HCT116 (cell line): Measurements from ENCODE around the gene HBM. TPM values are rescaled to one million over a fixed set of nuclear protein-coding genes. Genes with fewer than 3 reads are reported as not detected.

Source experiments
- ATAC-seq: fragments of 200-7000 bp; cut with Tn5 transposase; 2 replicates; pipeline ENCODE4 v1.9.1; 2020; ENCODE audit warnings: mild to moderate bottlenecking, moderate library complexity
- BruUV-seq: library from RNA; stranded (reverse); fragments of 400-500 nt; replicated peaks from 2 replicates; lab custom pipeline; 2021; lab: Mats Ljungman, UMichigan
- CTCF ChIA-PET: fragments of 300-600 bp; sonication (Branson Sonifier 250); formaldehyde crosslinking; loops from one replicate; lab custom pipeline; 2021; ENCODE audit warnings: antibody characterized with exemption; lab: Charles Lee
- POLR2A ChIA-PET: fragments of 300-600, 350-600 bp; sonication (Branson Sonifier 250); formaldehyde crosslinking; loops from one replicate; lab custom pipeline; 2021; ENCODE audit warnings: antibody characterized with exemption; lab: Charles Lee
- RAD21 ChIA-PET, 2 experiments: fragments of 300-600 bp; sonication (Branson Sonifier 250); formaldehyde crosslinking; loops; one replicate each; lab custom pipeline; 2023; ENCODE audit warnings: low total read pairs in 2 of 2; ENCODE audit not compliant: uncharacterized antibody in 2 of 2, unreplicated experiment in 2 of 2, low non-redundant PET in 1 of 2; lab: Charles Lee
- DNase-seq: peaks from one replicate; pipeline ENCODE4 v3.0.0-alpha.2; 2010; ENCODE audit warnings: low read depth, low spot score
- H2AFZ ChIP-seq: fragments of 200-600 bp; shearing (Covaris generic), sonication (generic); 2 replicates; pipeline ENCODE4 v1.6.1; 2017; ENCODE audit warnings: low read depth, mixed run types, mixed read lengths, antibody characterized with exemption, low read length; ENCODE audit not compliant: poor library complexity, severe bottlenecking
- H3K27ac ChIP-seq: 2 replicates; pipeline ENCODE4 v1.5.1; 2012; ENCODE audit warnings: low read depth, low read length
- H3K27me3 ChIP-seq: fragments of 200-600 bp; sonication (generic); 2 replicates; pipeline ENCODE4 v1.6.1; 2016; ENCODE audit warnings: mixed run types, low read length, mixed read lengths; ENCODE audit not compliant: insufficient read depth
- H3K36me3 ChIP-seq, 2 experiments: fragments of 200-500 bp in 1 of 2; fragments of 200-600 bp in 1 of 2; sonication (Bioruptor generic) in 1 of 2; sonication (generic) in 1 of 2; 2 replicates each; pipeline versions ENCODE4 v1.5.1 to v1.6.1; 2014 to 2016; ENCODE audit warnings: low read length in 2 of 2, inconsistent platforms in 1 of 2, mixed read lengths in 1 of 2, mixed run types in 1 of 2; ENCODE audit not compliant: insufficient read depth in 2 of 2, control insufficient read depth in 1 of 2
- H3K4me1 ChIP-seq, 2 experiments: fragments of 200-600 bp in 1 of 2; sonication (generic) in 1 of 2; 2 replicates each; pipeline versions ENCODE4 v1.5.1 to v1.6.1; 2012 to 2017; ENCODE audit warnings: low read length in 2 of 2, inconsistent platforms in 1 of 2, mild to moderate bottlenecking in 1 of 2, mixed read lengths in 1 of 2, mixed run types in 1 of 2, moderate library complexity in 1 of 2; ENCODE audit not compliant: insufficient read depth in 2 of 2, control insufficient read depth in 1 of 2
- H3K4me2 ChIP-seq: fragments of 200-600 bp; sonication (generic); 2 replicates; pipeline ENCODE4 v1.6.1; 2017; ENCODE audit warnings: mixed run types, low read length, mixed read lengths
- H3K4me3 ChIP-seq, 2 experiments: fragments of 200-600 bp in 1 of 2; sonication (generic) in 1 of 2; replicated peaks in 1 of 2; 2 replicates each; pipeline ENCODE4 v1.5.1; 2011 to 2016; ENCODE audit warnings: low read length in 2 of 2, control low read depth in 1 of 2, low read depth in 1 of 2, mild to moderate bottlenecking in 1 of 2, mixed read lengths in 1 of 2, mixed run types in 1 of 2
- H3K79me2 ChIP-seq: fragments of 200-600 bp; sonication (generic); 2 replicates; pipeline ENCODE4 v1.6.1; 2017; ENCODE audit warnings: mild to moderate bottlenecking, mixed run types, low read length, moderate library complexity, mixed read lengths; ENCODE audit not compliant: insufficient read depth
- H3K9ac ChIP-seq: fragments of 200-600 bp; sonication (generic); 2 replicates; pipeline ENCODE4 v1.6.1; 2016; ENCODE audit warnings: low read length, mixed read lengths
- H3K9me2 ChIP-seq: fragments of 200-600 bp; sonication (generic), shearing (Covaris generic); 2 replicates; pipeline ENCODE4 v1.6.1; 2017; ENCODE audit warnings: mixed run types, mild to moderate bottlenecking, moderate library complexity; ENCODE audit not compliant: insufficient read depth
- H3K9me3 ChIP-seq, 2 experiments: fragments of 200-500 bp in 1 of 2; fragments of 200-600 bp in 1 of 2; sonication (Bioruptor generic) in 1 of 2; sonication (generic) in 1 of 2; 2 replicates each; pipeline ENCODE4 v1.6.1; 2014 to 2017; ENCODE audit warnings: low read length in 2 of 2, mixed read lengths in 2 of 2, inconsistent platforms in 1 of 2, low read depth in 1 of 2, mild to moderate bottlenecking in 1 of 2, mixed run types in 1 of 2, moderate library complexity in 1 of 2; ENCODE audit not compliant: control insufficient read depth in 1 of 2, insufficient read depth in 1 of 2
- H4K20me1 ChIP-seq: fragments of 200-600 bp; sonication (generic), shearing (Covaris generic); 2 replicates; pipeline ENCODE4 v1.6.1; 2017; ENCODE audit warnings: mixed run types, mild to moderate bottlenecking, moderate library complexity; ENCODE audit not compliant: insufficient read depth
- CEBPB ChIP-seq: IDR thresholded peaks from 2 replicates; pipeline ENCODE4 v1.6.1; 2012; ENCODE audit warnings: low read depth
- EGR1 ChIP-seq: IDR thresholded peaks from 2 replicates; pipeline ENCODE4 v1.6.1; 2012; ENCODE audit warnings: low read depth
- EZH2 ChIP-seq: fragments of 200-600 bp; sonication (generic); IDR thresholded peaks from 2 replicates; pipeline ENCODE4 v1.6.1; 2017; ENCODE audit warnings: antibody characterized with exemption, mixed run types
- EZH2phosphoT487 ChIP-seq: fragments of 200-600 bp; IDR thresholded peaks from 2 replicates; pipeline ENCODE4 v1.6.1; 2018; ENCODE audit warnings: antibody characterized with exemption, borderline replicate concordance
- RAD21 ChIP-seq: IDR thresholded peaks from 2 replicates; pipeline ENCODE4 v1.6.1; 2012; ENCODE audit warnings: low read depth, mild to moderate bottlenecking
- SIN3A ChIP-seq: IDR thresholded peaks from 2 replicates; pipeline ENCODE4 v1.6.1; 2012; ENCODE audit warnings: low read depth
- SP1 ChIP-seq: IDR thresholded peaks from 2 replicates; pipeline ENCODE4 v1.6.1; 2012; ENCODE audit warnings: low read depth
- SRF ChIP-seq: IDR thresholded peaks from 2 replicates; pipeline ENCODE4 v1.6.1; 2012; ENCODE audit warnings: low read depth
- TCF7L2 ChIP-seq: IDR thresholded peaks from 2 replicates; pipeline ENCODE4 v1.7.0; 2011; ENCODE audit warnings: borderline replicate concordance, inconsistent platforms; ENCODE audit not compliant: insufficient read depth, insufficient read length; ENCODE audit errors: extremely low read depth
- YY1 ChIP-seq: IDR thresholded peaks from 2 replicates; pipeline ENCODE4 v1.6.1; 2011; ENCODE audit warnings: low read length, low read depth, moderate library complexity, mild to moderate bottlenecking; ENCODE audit not compliant: insufficient replicate concordance; ENCODE audit errors: extremely low read depth
- ZNF274 ChIP-seq: fragments of 200-500 bp; sonication (Bioruptor generic); IDR thresholded peaks from 2 replicates; pipeline ENCODE4 v1.6.1; 2014; ENCODE audit warnings: mild to moderate bottlenecking, low read depth, low read length, inconsistent platforms
- intact Hi-C: fragments of 100-400 bp; cut with micrococcal nuclease; formaldehyde crosslinking; loops from 2 replicates; pipeline ENCODE4 v1.10.0; 2022
- total RNA-seq: library from RNA; stranded (reverse); gene quantifications from one replicate; pipeline ENCODE4 v1.2.1, GENCODE V29; 2021; ENCODE audit not compliant: unreplicated experiment
- TF ChIP-seq, protein P1 (sequence below), 3 experiments: fragments of 200-600 bp in 1 of 3; sonication (generic) in 1 of 3; IDR thresholded peaks in 2 of 3; conservative IDR thresholded peaks in 1 of 3; 2 replicates each; pipeline ENCODE4 v1.5.1; 2012 to 2017; ENCODE audit warnings: low read depth in 2 of 3, low read length in 2 of 3, antibody characterized with exemption in 1 of 3, borderline replicate concordance in 1 of 3, control low read depth in 1 of 3, mild to moderate bottlenecking in 1 of 3, mixed read lengths in 1 of 3, mixed run types in 1 of 3, moderate library complexity in 1 of 3; ENCODE audit not compliant: insufficient read depth in 1 of 3
- TF ChIP-seq, protein P2 (sequence below): IDR thresholded peaks from 2 replicates; pipeline ENCODE4 v1.6.1; 2012
- TF ChIP-seq, protein P3 (sequence below): IDR thresholded peaks from 2 replicates; pipeline ENCODE4 v1.6.1; 2011; ENCODE audit warnings: mild to moderate bottlenecking, low read length, moderate library complexity; ENCODE audit not compliant: insufficient replicate concordance; ENCODE audit errors: extremely low read depth

Gene HBM
- total RNA-seq, 1 experiment from 2014 or later = not detected

DNA sequence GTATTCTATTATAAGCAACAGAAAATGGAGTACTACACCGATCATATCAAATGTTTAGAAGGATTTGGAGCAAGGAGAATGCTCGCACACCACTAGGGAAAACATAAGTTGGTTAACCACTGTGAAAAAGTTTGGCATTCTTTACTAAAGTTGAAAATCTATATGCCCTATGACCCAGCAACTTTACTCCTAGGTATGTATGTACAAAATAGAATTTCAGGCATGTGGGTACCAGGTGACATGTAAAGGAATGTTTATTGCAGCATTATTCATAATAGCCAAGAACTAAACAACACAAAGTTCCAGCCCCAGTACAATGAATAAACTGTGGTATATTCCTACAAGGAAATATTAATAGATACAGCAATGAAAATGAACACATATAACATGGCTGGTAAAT, 19.1 kb upstream of the HBM start:
- DNase-seq (no peak), ATAC-seq (no peak)
- no peak overlapping the region for H3K4me3 ChIP-seq
- RAD21 ChIA-PET = no interaction called here
- no peaks in the 10 kb centered on the region for H3K9me3 ChIP-seq
- H3K4me1 ChIP-seq = no peaks in the 10 kb centered on the region; a peak in 1 of 4 replicates
- CTCF ChIA-PET = no interaction called here
- H3K4me2 ChIP-seq = no peak overlapping the region
- BruUV-seq = no TSS peak
- no peak overlapping the region for H3K27ac ChIP-seq
- POLR2A ChIA-PET = no interaction called here
- no peaks in the 10 kb centered on the region for H3K36me3 ChIP-seq
- no peaks in the 10 kb centered on the region for H3K79me2 ChIP-seq
- no peaks in the 10 kb centered on the region for H3K27me3 ChIP-seq
- H3K9ac ChIP-seq = no peak overlapping the region
- H2AFZ ChIP-seq = no peak overlapping the region
- H4K20me1 ChIP-seq = no peaks in the 10 kb centered on the region
- intact Hi-C loops = no loop called here
- TF ChIP-seq, protein P1, sequence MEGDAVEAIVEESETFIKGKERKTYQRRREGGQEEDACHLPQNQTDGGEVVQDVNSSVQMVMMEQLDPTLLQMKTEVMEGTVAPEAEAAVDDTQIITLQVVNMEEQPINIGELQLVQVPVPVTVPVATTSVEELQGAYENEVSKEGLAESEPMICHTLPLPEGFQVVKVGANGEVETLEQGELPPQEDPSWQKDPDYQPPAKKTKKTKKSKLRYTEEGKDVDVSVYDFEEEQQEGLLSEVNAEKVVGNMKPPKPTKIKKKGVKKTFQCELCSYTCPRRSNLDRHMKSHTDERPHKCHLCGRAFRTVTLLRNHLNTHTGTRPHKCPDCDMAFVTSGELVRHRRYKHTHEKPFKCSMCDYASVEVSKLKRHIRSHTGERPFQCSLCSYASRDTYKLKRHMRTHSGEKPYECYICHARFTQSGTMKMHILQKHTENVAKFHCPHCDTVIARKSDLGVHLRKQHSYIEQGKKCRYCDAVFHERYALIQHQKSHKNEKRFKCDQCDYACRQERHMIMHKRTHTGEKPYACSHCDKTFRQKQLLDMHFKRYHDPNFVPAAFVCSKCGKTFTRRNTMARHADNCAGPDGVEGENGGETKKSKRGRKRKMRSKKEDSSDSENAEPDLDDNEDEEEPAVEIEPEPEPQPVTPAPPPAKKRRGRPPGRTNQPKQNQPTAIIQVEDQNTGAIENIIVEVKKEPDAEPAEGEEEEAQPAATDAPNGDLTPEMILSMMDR (IDR thresholded peaks at IDR 0.05 in 2 of 3, conservative IDR thresholded peaks at IDR 0.05 in 1 of 3; ENCODE audit: borderline replicate concordance in 1 of 3, insufficient read depth in 1 of 3, low read depth in 2 of 3, low read length in 2 of 3) = no peak
- no peak for TF ChIP-seq EZH2phosphoT487
- no peak for TF ChIP-seq EZH2
- no peak for TF ChIP-seq ZNF274
- TF ChIP-seq TCF7L2 = no peak
- TF ChIP-seq, protein P2, sequence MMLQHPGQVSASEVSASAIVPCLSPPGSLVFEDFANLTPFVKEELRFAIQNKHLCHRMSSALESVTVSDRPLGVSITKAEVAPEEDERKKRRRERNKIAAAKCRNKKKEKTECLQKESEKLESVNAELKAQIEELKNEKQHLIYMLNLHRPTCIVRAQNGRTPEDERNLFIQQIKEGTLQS = no peak
- no peak for TF ChIP-seq CEBPB
- TF ChIP-seq EGR1 = no peak
- TF ChIP-seq SRF = no peak
- TF ChIP-seq, protein P3, sequence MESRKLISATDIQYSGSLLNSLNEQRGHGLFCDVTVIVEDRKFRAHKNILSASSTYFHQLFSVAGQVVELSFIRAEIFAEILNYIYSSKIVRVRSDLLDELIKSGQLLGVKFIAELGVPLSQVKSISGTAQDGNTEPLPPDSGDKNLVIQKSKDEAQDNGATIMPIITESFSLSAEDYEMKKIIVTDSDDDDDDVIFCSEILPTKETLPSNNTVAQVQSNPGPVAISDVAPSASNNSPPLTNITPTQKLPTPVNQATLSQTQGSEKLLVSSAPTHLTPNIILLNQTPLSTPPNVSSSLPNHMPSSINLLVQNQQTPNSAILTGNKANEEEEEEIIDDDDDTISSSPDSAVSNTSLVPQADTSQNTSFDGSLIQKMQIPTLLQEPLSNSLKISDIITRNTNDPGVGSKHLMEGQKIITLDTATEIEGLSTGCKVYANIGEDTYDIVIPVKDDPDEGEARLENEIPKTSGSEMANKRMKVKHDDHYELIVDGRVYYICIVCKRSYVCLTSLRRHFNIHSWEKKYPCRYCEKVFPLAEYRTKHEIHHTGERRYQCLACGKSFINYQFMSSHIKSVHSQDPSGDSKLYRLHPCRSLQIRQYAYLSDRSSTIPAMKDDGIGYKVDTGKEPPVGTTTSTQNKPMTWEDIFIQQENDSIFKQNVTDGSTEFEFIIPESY = no peak
- no peak for TF ChIP-seq RAD21
- TF ChIP-seq SIN3A = no peak
- TF ChIP-seq YY1 = no peak
- no peak for TF ChIP-seq SP1
- no peaks in the 10 kb centered on the region for H3K9me2 ChIP-seq
